MM.1S (cell line): ENCODE data around the gene KCNG2.

Experiments used
- DNase-seq: peaks from one replicate; pipeline ENCODE4 v3.0.0-alpha.2; 2015
- H2AFZ ChIP-seq: fragments of 300-600 bp; sonication (generic); 2 replicates; pipeline ENCODE4 v1.6.0; 2016; ENCODE audit warnings: antibody characterized with exemption, low read length
- H3F3A ChIP-seq: fragments of 300-600 bp; sonication (generic); 2 replicates; pipeline ENCODE4 v1.6.1; 2016; ENCODE audit warnings: mild to moderate bottlenecking, antibody characterized with exemption, low read length, moderate library complexity, mixed read lengths; ENCODE audit not compliant: insufficient read depth
- H3K27ac ChIP-seq: fragments of 300-600 bp; sonication (generic); 2 replicates; pipeline ENCODE4 v1.5.1; 2016; ENCODE audit warnings: mild to moderate bottlenecking, low read length
- H3K27me3 ChIP-seq: fragments of 300-600 bp; sonication (generic); replicated peaks from 2 replicates; pipeline ENCODE4 v1.6.0; 2016; ENCODE audit warnings: low read length; ENCODE audit not compliant: insufficient read depth
- H3K36me3 ChIP-seq: fragments of 300-600 bp; sonication (generic); replicated peaks from 2 replicates; pipeline ENCODE4 v1.6.1; 2016; ENCODE audit warnings: mild to moderate bottlenecking, low read length, mixed read lengths; ENCODE audit not compliant: insufficient read depth
- H3K4me1 ChIP-seq: fragments of 300-600 bp; sonication (generic); 2 replicates; pipeline ENCODE4 v1.6.1; 2016; ENCODE audit warnings: low read length, mixed read lengths
- H3K4me2 ChIP-seq: fragments of 300-600 bp; sonication (generic); 2 replicates; pipeline ENCODE4 v1.6.0; 2016; ENCODE audit warnings: low read depth, low read length
- H3K4me3 ChIP-seq: fragments of 300-600 bp; sonication (generic); 2 replicates; pipeline ENCODE4 v1.5.1; 2016; ENCODE audit warnings: low read length, mixed read lengths
- H3K79me2 ChIP-seq: fragments of 300-600 bp; sonication (generic); 2 replicates; pipeline ENCODE4 v1.6.1; 2016; ENCODE audit warnings: mixed run types, low read length, mixed read lengths
- H3K9ac ChIP-seq: fragments of 300-600 bp; sonication (generic); 2 replicates; pipeline ENCODE4 v1.6.1; 2016; ENCODE audit warnings: low read length, mixed read lengths
- H3K9me2 ChIP-seq: fragments of 300-600 bp; sonication (generic); replicated peaks from 2 replicates; pipeline ENCODE4 v1.6.1; 2016; ENCODE audit warnings: mild to moderate bottlenecking, low read length, mixed read lengths; ENCODE audit not compliant: insufficient read depth
- H3K9me3 ChIP-seq: fragments of 300-600 bp; sonication (generic); replicated peaks from 2 replicates; pipeline ENCODE4 v1.6.1; 2016; ENCODE audit warnings: mild to moderate bottlenecking, low read length, mixed read lengths; ENCODE audit not compliant: insufficient read depth
- H4K20me1 ChIP-seq: fragments of 300-600 bp; sonication (generic); 2 replicates; pipeline ENCODE4 v1.6.1; 2016; ENCODE audit warnings: mild to moderate bottlenecking, low read length, moderate library complexity, mixed read lengths; ENCODE audit not compliant: insufficient read depth
- CTCF ChIP-seq: fragments of 300-600 bp; sonication (generic); IDR thresholded peaks from 2 replicates; pipeline ENCODE4 v1.5.1; 2016; ENCODE audit warnings: antibody characterized with exemption, low read length, mixed read lengths
- EZH2 ChIP-seq: fragments of 300-600 bp; sonication (generic); optimal IDR thresholded peaks from 2 replicates; pipeline ENCODE3; 2017; ENCODE audit warnings: low read depth, mild to moderate bottlenecking, antibody characterized with exemption, low read length, mixed read lengths
- EZH2phosphoT487 ChIP-seq: fragments of 300-600 bp; sonication (generic); IDR thresholded peaks from 2 replicates; pipeline ENCODE4 v1.6.1; 2018; ENCODE audit warnings: antibody characterized with exemption, low read length

KCNG2 gene

GRCh38 chr18:79801217-79801616, 3.5 kb downstream of the KCNG2 start:
- no peaks in the 10 kb centered on the region for H3K79me2 ChIP-seq
- no peak for DNase-seq
- H3K4me3 ChIP-seq, result no peak overlapping the region
- H3F3A ChIP-seq, result no peaks in the 10 kb centered on the region
- H3K9me2 ChIP-seq, result no peaks in the 10 kb centered on the region
- no peak overlapping the region for H2AFZ ChIP-seq
- no peaks in the 10 kb centered on the region for H3K27me3 ChIP-seq
- no peaks in the 10 kb centered on the region for H3K9me3 ChIP-seq
- H3K4me2 ChIP-seq, result no peak overlapping the region
- H3K9ac ChIP-seq, result no peak overlapping the region
- H3K4me1 ChIP-seq, result no peaks in the 10 kb centered on the region
- no peaks in the 10 kb centered on the region for H3K36me3 ChIP-seq
- no peak overlapping the region for H3K27ac ChIP-seq
- TF ChIP-seq EZH2 (no peak), CTCF (no peak), EZH2phosphoT487 (no peak)
- H4K20me1 ChIP-seq, result no peaks in the 10 kb centered on the region

GRCh38 chr18:79801641-79802040, 3.9 kb downstream of the KCNG2 start:
- Histone ChIP-seq H3K27me3 (no peaks in the 10 kb centered on the region), H3K4me2 (no peak overlapping the region), H3K4me3 (no peak overlapping the region), H3F3A (no peaks in the 10 kb centered on the region), H3K4me1 (no peaks in the 10 kb centered on the region), H4K20me1 (no peaks in the 10 kb centered on the region), H3K27ac (no peak overlapping the region), H2AFZ (no peak overlapping the region), H3K9me3 (no peaks in the 10 kb centered on the region), H3K9ac (no peak overlapping the region), H3K36me3 (no peaks in the 10 kb centered on the region), H3K79me2 (no peaks in the 10 kb centered on the region), H3K9me2 (no peaks in the 10 kb centered on the region)
- no peak for TF ChIP-seq EZH2phosphoT487
- TF ChIP-seq CTCF, result no peak
- TF ChIP-seq EZH2, result no peak
- no peak for DNase-seq

- no peak overlapping the region for H2AFZ ChIP-seq
- H3K79me2 ChIP-seq, result no peaks in the 10 kb centered on the region
- H4K20me1 ChIP-seq, result no peaks in the 10 kb centered on the region
- H3K4me2 ChIP-seq, result no peak overlapping the region
- no peak for DNase-seq
- H3K4me3 ChIP-seq, result no peak overlapping the region
- H3K27ac ChIP-seq, result no peak overlapping the region
- no peaks in the 10 kb centered on the region for H3K4me1 ChIP-seq
- no peaks in the 10 kb centered on the region for H3K9me3 ChIP-seq
- no peaks in the 10 kb centered on the region for H3K27me3 ChIP-seq
- H3K36me3 ChIP-seq, result no peaks in the 10 kb centered on the region
- TF ChIP-seq CTCF (no peak), EZH2 (no peak), EZH2phosphoT487 (no peak)
- H3K9ac ChIP-seq, result no peak overlapping the region
- H3F3A ChIP-seq, result no peaks in the 10 kb centered on the region
- H3K9me2 ChIP-seq, result no peaks in the 10 kb centered on the region
Measured at GRCh38 chr18:79802298-79802697, 4.6 kb downstream of the KCNG2 start.
